HCT116 (cell line): ENCODE results near the gene FHIT. TPM values are rescaled to one million over a fixed set of nuclear protein-coding genes. Genes with fewer than 3 reads are reported as not detected.

ENCODE experiments used
- ATAC-seq: fragments of 200-7000 bp; cut with Tn5 transposase; 2 replicates; pipeline ENCODE4 v1.9.1; 2020; ENCODE audit warnings: mild to moderate bottlenecking, moderate library complexity
- BruUV-seq: library from RNA; stranded (reverse); fragments of 400-500 nt; replicated peaks from 2 replicates; lab custom pipeline; 2021; lab: Mats Ljungman, UMichigan
- CTCF ChIA-PET: fragments of 300-600 bp; sonication (Branson Sonifier 250); formaldehyde crosslinking; loops from one replicate; lab custom pipeline; 2021; ENCODE audit warnings: antibody characterized with exemption; lab: Charles Lee
- POLR2A ChIA-PET: fragments of 300-600, 350-600 bp; sonication (Branson Sonifier 250); formaldehyde crosslinking; loops from one replicate; lab custom pipeline; 2021; ENCODE audit warnings: antibody characterized with exemption; lab: Charles Lee
- RAD21 ChIA-PET, 2 experiments: fragments of 300-600 bp; sonication (Branson Sonifier 250); formaldehyde crosslinking; loops; one replicate each; lab custom pipeline; 2023; ENCODE audit warnings: low total read pairs in 2 of 2; ENCODE audit not compliant: uncharacterized antibody in 2 of 2, unreplicated experiment in 2 of 2, low non-redundant PET in 1 of 2; lab: Charles Lee
- DNase-seq: peaks from one replicate; pipeline ENCODE4 v3.0.0-alpha.2; 2010; ENCODE audit warnings: low read depth, low spot score
- H2AFZ ChIP-seq: fragments of 200-600 bp; shearing (Covaris generic), sonication (generic); 2 replicates; pipeline ENCODE4 v1.6.1; 2017; ENCODE audit warnings: low read depth, mixed run types, mixed read lengths, antibody characterized with exemption, low read length; ENCODE audit not compliant: poor library complexity, severe bottlenecking
- H3K27ac ChIP-seq: 2 replicates; pipeline ENCODE4 v1.5.1; 2012; ENCODE audit warnings: low read depth, low read length
- H3K27me3 ChIP-seq: fragments of 200-600 bp; sonication (generic); 2 replicates; pipeline ENCODE4 v1.6.1; 2016; ENCODE audit warnings: mixed run types, low read length, mixed read lengths; ENCODE audit not compliant: insufficient read depth
- H3K36me3 ChIP-seq, 2 experiments: fragments of 200-500 bp in 1 of 2; fragments of 200-600 bp in 1 of 2; sonication (Bioruptor generic) in 1 of 2; sonication (generic) in 1 of 2; 2 replicates each; pipeline versions ENCODE4 v1.5.1 to v1.6.1; 2014 to 2016; ENCODE audit warnings: low read length in 2 of 2, inconsistent platforms in 1 of 2, mixed read lengths in 1 of 2, mixed run types in 1 of 2; ENCODE audit not compliant: insufficient read depth in 2 of 2, control insufficient read depth in 1 of 2
- H3K4me1 ChIP-seq, 2 experiments: fragments of 200-600 bp in 1 of 2; sonication (generic) in 1 of 2; 2 replicates each; pipeline versions ENCODE4 v1.5.1 to v1.6.1; 2012 to 2017; ENCODE audit warnings: low read length in 2 of 2, inconsistent platforms in 1 of 2, mild to moderate bottlenecking in 1 of 2, mixed read lengths in 1 of 2, mixed run types in 1 of 2, moderate library complexity in 1 of 2; ENCODE audit not compliant: insufficient read depth in 2 of 2, control insufficient read depth in 1 of 2
- H3K4me2 ChIP-seq: fragments of 200-600 bp; sonication (generic); 2 replicates; pipeline ENCODE4 v1.6.1; 2017; ENCODE audit warnings: mixed run types, low read length, mixed read lengths
- H3K4me3 ChIP-seq, 2 experiments: fragments of 200-600 bp in 1 of 2; sonication (generic) in 1 of 2; replicated peaks in 1 of 2; 2 replicates each; pipeline ENCODE4 v1.5.1; 2011 to 2016; ENCODE audit warnings: low read length in 2 of 2, control low read depth in 1 of 2, low read depth in 1 of 2, mild to moderate bottlenecking in 1 of 2, mixed read lengths in 1 of 2, mixed run types in 1 of 2
- H3K79me2 ChIP-seq: fragments of 200-600 bp; sonication (generic); 2 replicates; pipeline ENCODE4 v1.6.1; 2017; ENCODE audit warnings: mild to moderate bottlenecking, mixed run types, low read length, moderate library complexity, mixed read lengths; ENCODE audit not compliant: insufficient read depth
- H3K9ac ChIP-seq: fragments of 200-600 bp; sonication (generic); 2 replicates; pipeline ENCODE4 v1.6.1; 2016; ENCODE audit warnings: low read length, mixed read lengths
- H3K9me2 ChIP-seq: fragments of 200-600 bp; sonication (generic), shearing (Covaris generic); 2 replicates; pipeline ENCODE4 v1.6.1; 2017; ENCODE audit warnings: mixed run types, mild to moderate bottlenecking, moderate library complexity; ENCODE audit not compliant: insufficient read depth
- H3K9me3 ChIP-seq, 2 experiments: fragments of 200-500 bp in 1 of 2; fragments of 200-600 bp in 1 of 2; sonication (Bioruptor generic) in 1 of 2; sonication (generic) in 1 of 2; 2 replicates each; pipeline ENCODE4 v1.6.1; 2014 to 2017; ENCODE audit warnings: low read length in 2 of 2, mixed read lengths in 2 of 2, inconsistent platforms in 1 of 2, low read depth in 1 of 2, mild to moderate bottlenecking in 1 of 2, mixed run types in 1 of 2, moderate library complexity in 1 of 2; ENCODE audit not compliant: control insufficient read depth in 1 of 2, insufficient read depth in 1 of 2
- H4K20me1 ChIP-seq: fragments of 200-600 bp; sonication (generic), shearing (Covaris generic); 2 replicates; pipeline ENCODE4 v1.6.1; 2017; ENCODE audit warnings: mixed run types, mild to moderate bottlenecking, moderate library complexity; ENCODE audit not compliant: insufficient read depth
- CBX3 ChIP-seq: IDR thresholded peaks from 2 replicates; pipeline ENCODE4 v1.6.1; 2012; ENCODE audit warnings: low read depth
- CEBPB ChIP-seq: IDR thresholded peaks from 2 replicates; pipeline ENCODE4 v1.6.1; 2012; ENCODE audit warnings: low read depth
- ELF1 ChIP-seq: IDR thresholded peaks from 2 replicates; pipeline ENCODE4 v1.6.1; 2012; ENCODE audit warnings: low read depth, borderline replicate concordance
- EZH2 ChIP-seq: fragments of 200-600 bp; sonication (generic); IDR thresholded peaks from 2 replicates; pipeline ENCODE4 v1.6.1; 2017; ENCODE audit warnings: antibody characterized with exemption, mixed run types
- FOSL1 ChIP-seq: IDR thresholded peaks from 2 replicates; pipeline ENCODE4 v1.6.1; 2012; ENCODE audit warnings: low read depth
- JUND ChIP-seq: IDR thresholded peaks from 2 replicates; pipeline ENCODE4 v1.6.1; 2012
- POLR2A ChIP-seq: IDR thresholded peaks from 2 replicates; pipeline ENCODE4 v1.7.0; 2011; ENCODE audit warnings: borderline replicate concordance; ENCODE audit not compliant: insufficient read depth, insufficient read length; ENCODE audit errors: extremely low read depth
- POLR2AphosphoS5 ChIP-seq: IDR thresholded peaks from 2 replicates; pipeline ENCODE4 v1.6.1; 2011; ENCODE audit warnings: mild to moderate bottlenecking, low read depth, low read length, moderate library complexity
- RAD21 ChIP-seq: IDR thresholded peaks from 2 replicates; pipeline ENCODE4 v1.6.1; 2012; ENCODE audit warnings: low read depth, mild to moderate bottlenecking
- SIN3A ChIP-seq: IDR thresholded peaks from 2 replicates; pipeline ENCODE4 v1.6.1; 2012; ENCODE audit warnings: low read depth
- SRF ChIP-seq: IDR thresholded peaks from 2 replicates; pipeline ENCODE4 v1.6.1; 2012; ENCODE audit warnings: low read depth
- ZFX ChIP-seq: fragments of 450-650 bp; IDR thresholded peaks from 2 replicates; pipeline ENCODE4 v1.6.1; 2017
- ZNF274 ChIP-seq: fragments of 200-500 bp; sonication (Bioruptor generic); IDR thresholded peaks from 2 replicates; pipeline ENCODE4 v1.6.1; 2014; ENCODE audit warnings: mild to moderate bottlenecking, low read depth, low read length, inconsistent platforms
- intact Hi-C: fragments of 100-400 bp; cut with micrococcal nuclease; formaldehyde crosslinking; loops from 2 replicates; pipeline ENCODE4 v1.10.0; 2022
- total RNA-seq: library from RNA; stranded (reverse); gene quantifications from one replicate; pipeline ENCODE4 v1.2.1, GENCODE V29; 2021; ENCODE audit not compliant: unreplicated experiment
- TF ChIP-seq, protein P1 (sequence below): IDR thresholded peaks from 2 replicates; pipeline ENCODE4 v1.6.1; 2012
- TF ChIP-seq, protein P2 (sequence below): IDR thresholded peaks from 2 replicates; pipeline ENCODE4 v1.6.1; 2012; ENCODE audit warnings: low read depth
- TF ChIP-seq, protein P3 (sequence below): IDR thresholded peaks from 2 replicates; pipeline ENCODE4 v1.6.1; 2011; ENCODE audit warnings: mild to moderate bottlenecking, low read length, moderate library complexity; ENCODE audit not compliant: insufficient replicate concordance; ENCODE audit errors: extremely low read depth

The FHIT gene
- total RNA-seq, 1 experiment from 2014 or later, result 20.1 TPM

DNA sequence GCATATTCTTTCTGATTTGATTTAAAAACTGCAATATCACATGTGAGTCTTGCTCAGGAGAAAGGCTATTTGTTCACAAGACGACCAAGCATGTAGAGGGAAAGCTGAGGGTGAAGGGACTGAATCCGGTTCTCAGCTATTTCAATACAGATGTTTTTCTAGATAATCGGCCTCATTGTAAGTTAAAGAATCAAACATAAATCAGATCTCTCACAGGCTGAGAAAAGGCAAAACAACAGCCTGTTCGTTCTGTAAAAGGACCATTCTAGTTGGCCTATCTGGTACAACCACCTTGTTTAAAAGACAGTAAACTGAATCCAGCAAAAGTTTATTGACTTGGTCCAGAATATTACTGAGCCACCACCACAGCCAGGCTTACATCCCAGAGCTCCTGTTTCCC, 1155.7 kb downstream of the FHIT start:
- no peaks in the 10 kb centered on the region for H3K36me3 ChIP-seq
- no peaks in the 10 kb centered on the region for H3K79me2 ChIP-seq
- peaks cover 20% of the 10 kb centered on the region for H3K27me3 ChIP-seq
- no peak overlapping the region for H3K9ac ChIP-seq
- H4K20me1 ChIP-seq, result no peaks in the 10 kb centered on the region
- no peaks in the 10 kb centered on the region for H3K9me3 ChIP-seq
- H3K4me2 ChIP-seq, result no peak overlapping the region
- H3K9me2 ChIP-seq, result no peaks in the 10 kb centered on the region
- DNase-seq, result no peak
- no peak overlapping the region for H2AFZ ChIP-seq
- ChIA-PET RAD21 (no interaction called here), CTCF (no interaction called here), POLR2A (no interaction called here)
- no peaks in the 10 kb centered on the region for H3K4me1 ChIP-seq
- TF ChIP-seq POLR2AphosphoS5 (no peak), CBX3 (no peak), ELF1 (no peak), RAD21 (no peak)
- H3K4me3 ChIP-seq, result no peak overlapping the region
- H3K27ac ChIP-seq, result no peak overlapping the region
- BruUV-seq, result no TSS peak
- ATAC-seq, result no peak
- intact Hi-C loops, result no loop called here

- Histone ChIP-seq H3K36me3 (no peaks in the 10 kb centered on the region), H3K9me3 (no peaks in the 10 kb centered on the region), H4K20me1 (no peaks in the 10 kb centered on the region), H3K4me1 (no peaks in the 10 kb centered on the region), H3K79me2 (no peaks in the 10 kb centered on the region), H3K27me3 (peaks cover 22% of the 10 kb centered on the region), H3K9me2 (no peaks in the 10 kb centered on the region), H3K9ac (no peak overlapping the region), H2AFZ (no peak overlapping the region), H3K4me2 (no peak overlapping the region), H3K4me3 (no peak overlapping the region), H3K27ac (no peak overlapping the region)
- no TSS peak for BruUV-seq
- DNase-seq (no peak), ATAC-seq (no peak)
- TF ChIP-seq CEBPB, result no peak
- TF ChIP-seq, protein P1, sequence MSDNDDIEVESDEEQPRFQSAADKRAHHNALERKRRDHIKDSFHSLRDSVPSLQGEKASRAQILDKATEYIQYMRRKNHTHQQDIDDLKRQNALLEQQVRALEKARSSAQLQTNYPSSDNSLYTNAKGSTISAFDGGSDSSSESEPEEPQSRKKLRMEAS, result no peak
- TF ChIP-seq, protein P2, sequence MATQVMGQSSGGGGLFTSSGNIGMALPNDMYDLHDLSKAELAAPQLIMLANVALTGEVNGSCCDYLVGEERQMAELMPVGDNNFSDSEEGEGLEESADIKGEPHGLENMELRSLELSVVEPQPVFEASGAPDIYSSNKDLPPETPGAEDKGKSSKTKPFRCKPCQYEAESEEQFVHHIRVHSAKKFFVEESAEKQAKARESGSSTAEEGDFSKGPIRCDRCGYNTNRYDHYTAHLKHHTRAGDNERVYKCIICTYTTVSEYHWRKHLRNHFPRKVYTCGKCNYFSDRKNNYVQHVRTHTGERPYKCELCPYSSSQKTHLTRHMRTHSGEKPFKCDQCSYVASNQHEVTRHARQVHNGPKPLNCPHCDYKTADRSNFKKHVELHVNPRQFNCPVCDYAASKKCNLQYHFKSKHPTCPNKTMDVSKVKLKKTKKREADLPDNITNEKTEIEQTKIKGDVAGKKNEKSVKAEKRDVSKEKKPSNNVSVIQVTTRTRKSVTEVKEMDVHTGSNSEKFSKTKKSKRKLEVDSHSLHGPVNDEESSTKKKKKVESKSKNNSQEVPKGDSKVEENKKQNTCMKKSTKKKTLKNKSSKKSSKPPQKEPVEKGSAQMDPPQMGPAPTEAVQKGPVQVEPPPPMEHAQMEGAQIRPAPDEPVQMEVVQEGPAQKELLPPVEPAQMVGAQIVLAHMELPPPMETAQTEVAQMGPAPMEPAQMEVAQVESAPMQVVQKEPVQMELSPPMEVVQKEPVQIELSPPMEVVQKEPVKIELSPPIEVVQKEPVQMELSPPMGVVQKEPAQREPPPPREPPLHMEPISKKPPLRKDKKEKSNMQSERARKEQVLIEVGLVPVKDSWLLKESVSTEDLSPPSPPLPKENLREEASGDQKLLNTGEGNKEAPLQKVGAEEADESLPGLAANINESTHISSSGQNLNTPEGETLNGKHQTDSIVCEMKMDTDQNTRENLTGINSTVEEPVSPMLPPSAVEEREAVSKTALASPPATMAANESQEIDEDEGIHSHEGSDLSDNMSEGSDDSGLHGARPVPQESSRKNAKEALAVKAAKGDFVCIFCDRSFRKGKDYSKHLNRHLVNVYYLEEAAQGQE, result no peak
- TF ChIP-seq ELF1, result no peak
- TF ChIP-seq JUND, result no peak
- TF ChIP-seq, protein P3, sequence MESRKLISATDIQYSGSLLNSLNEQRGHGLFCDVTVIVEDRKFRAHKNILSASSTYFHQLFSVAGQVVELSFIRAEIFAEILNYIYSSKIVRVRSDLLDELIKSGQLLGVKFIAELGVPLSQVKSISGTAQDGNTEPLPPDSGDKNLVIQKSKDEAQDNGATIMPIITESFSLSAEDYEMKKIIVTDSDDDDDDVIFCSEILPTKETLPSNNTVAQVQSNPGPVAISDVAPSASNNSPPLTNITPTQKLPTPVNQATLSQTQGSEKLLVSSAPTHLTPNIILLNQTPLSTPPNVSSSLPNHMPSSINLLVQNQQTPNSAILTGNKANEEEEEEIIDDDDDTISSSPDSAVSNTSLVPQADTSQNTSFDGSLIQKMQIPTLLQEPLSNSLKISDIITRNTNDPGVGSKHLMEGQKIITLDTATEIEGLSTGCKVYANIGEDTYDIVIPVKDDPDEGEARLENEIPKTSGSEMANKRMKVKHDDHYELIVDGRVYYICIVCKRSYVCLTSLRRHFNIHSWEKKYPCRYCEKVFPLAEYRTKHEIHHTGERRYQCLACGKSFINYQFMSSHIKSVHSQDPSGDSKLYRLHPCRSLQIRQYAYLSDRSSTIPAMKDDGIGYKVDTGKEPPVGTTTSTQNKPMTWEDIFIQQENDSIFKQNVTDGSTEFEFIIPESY, result no peak
- no peak for TF ChIP-seq CBX3
- TF ChIP-seq SRF, result no peak
- TF ChIP-seq RAD21, result no peak
- no peak for TF ChIP-seq ZFX
- TF ChIP-seq SIN3A, result no peak
- TF ChIP-seq FOSL1, result no peak
- no peak for TF ChIP-seq POLR2A
- TF ChIP-seq ZNF274, result no peak
- TF ChIP-seq EZH2, result no peak
- ChIA-PET CTCF (no interaction called here), POLR2A (no interaction called here), RAD21 (no interaction called here)
- intact Hi-C loops, result no loop called here
Measured at GRCh38 chr3:60094392-60094947, 1156.8 kb downstream of the FHIT start.
